Loucy (cell line): Measurements from ENCODE around the gene GBA2.

Experiments
- H2AFZ ChIP-seq: fragments of 200-600 bp; sonication (generic); 2 replicates; pipeline ENCODE4 v1.6.0; 2016; ENCODE audit warnings: antibody characterized with exemption, mild to moderate bottlenecking, low read length, moderate library complexity
- H3F3A ChIP-seq: fragments of 200-600 bp; 2 replicates; pipeline ENCODE4 v1.6.0; 2016; ENCODE audit warnings: antibody characterized with exemption, low read depth, mild to moderate bottlenecking
- H3K27me3 ChIP-seq: fragments of 200-600 bp; sonication (generic); 2 replicates; pipeline ENCODE4 v1.6.1; 2014; ENCODE audit warnings: low read length, mild to moderate bottlenecking; ENCODE audit not compliant: insufficient read depth, poor library complexity, severe bottlenecking
- H3K36me3 ChIP-seq: fragments of 200-600 bp; sonication (generic); 2 replicates; pipeline ENCODE4 v1.6.1; 2016; ENCODE audit warnings: low read length; ENCODE audit not compliant: insufficient read depth
- H3K4me1 ChIP-seq: fragments of 200-600 bp; sonication (generic); 2 replicates; pipeline ENCODE4 v1.5.1; 2014; ENCODE audit warnings: low read length, mild to moderate bottlenecking; ENCODE audit not compliant: insufficient read depth, poor library complexity, severe bottlenecking
- H3K4me2 ChIP-seq: fragments of 200-600 bp; sonication (generic); 2 replicates; pipeline ENCODE4 v1.6.0; 2014; ENCODE audit warnings: antibody characterized with exemption, low read length, low read depth, mild to moderate bottlenecking; ENCODE audit not compliant: poor library complexity, severe bottlenecking
- H3K4me3 ChIP-seq: fragments of 200-600 bp; sonication (generic); 2 replicates; pipeline ENCODE4 v1.5.1; 2014; ENCODE audit warnings: low read length, mild to moderate bottlenecking, mixed read lengths; ENCODE audit not compliant: poor library complexity, severe bottlenecking
- H3K79me2 ChIP-seq: fragments of 200-600 bp; sonication (generic); 2 replicates; pipeline ENCODE4 v1.6.1; 2014; ENCODE audit warnings: low read length; ENCODE audit not compliant: insufficient read depth
- H3K9ac ChIP-seq: fragments of 200-600 bp; sonication (generic); 2 replicates; pipeline ENCODE4 v1.6.0; 2014; ENCODE audit warnings: mild to moderate bottlenecking, low read depth, low read length, moderate library complexity; ENCODE audit not compliant: poor library complexity, severe bottlenecking
- H3K9me2 ChIP-seq: fragments of 200-600 bp; sonication (generic); replicated peaks from 2 replicates; pipeline ENCODE4 v1.6.1; 2016; ENCODE audit warnings: low read depth, low read length, mixed read lengths
- H3K9me3 ChIP-seq: fragments of 200-600 bp; sonication (generic); 2 replicates; pipeline ENCODE4 v1.6.1; 2014; ENCODE audit warnings: mild to moderate bottlenecking, antibody characterized with exemption, low read length, low read depth; ENCODE audit not compliant: insufficient read depth
- H4K20me1 ChIP-seq: fragments of 200-600 bp; sonication (generic); 2 replicates; pipeline ENCODE4 v1.6.0; 2014; ENCODE audit warnings: antibody characterized with exemption, low read length, mild to moderate bottlenecking; ENCODE audit not compliant: insufficient read depth, poor library complexity, severe bottlenecking
- CTCF ChIP-seq: fragments of 200-600 bp; sonication (generic); conservative IDR thresholded peaks from 2 replicates; pipeline ENCODE4 v1.5.1; 2014; ENCODE audit warnings: mild to moderate bottlenecking, antibody characterized with exemption, low read length
- EZH2phosphoT487 ChIP-seq: fragments of 200-600 bp; IDR thresholded peaks from 2 replicates; pipeline ENCODE4 v1.6.1; 2018; ENCODE audit warnings: antibody characterized with exemption, mild to moderate bottlenecking, moderate library complexity, borderline replicate concordance

GBA2 gene

GRCh38 chr9:35771943-35772342 lies 22.9 kb upstream of the GBA2 start:
- H3K4me1 ChIP-seq = no peaks in the 10 kb centered on the region
- H3K9ac ChIP-seq = no peak overlapping the region
- TF ChIP-seq CTCF (no peak), EZH2phosphoT487 (no peak)
- H3K79me2 ChIP-seq = peaks cover 31% of the 10 kb centered on the region
- peaks cover 4% of the 10 kb centered on the region for H4K20me1 ChIP-seq
- no peak overlapping the region for H2AFZ ChIP-seq
- no peak overlapping the region for H3K4me3 ChIP-seq
- no peaks in the 10 kb centered on the region for H3K9me2 ChIP-seq
- H3K36me3 ChIP-seq = no peaks in the 10 kb centered on the region
- H3F3A ChIP-seq = no peaks in the 10 kb centered on the region
- no peaks in the 10 kb centered on the region for H3K27me3 ChIP-seq
- H3K4me2 ChIP-seq = no peak overlapping the region
- no peaks in the 10 kb centered on the region for H3K9me3 ChIP-seq

- Histone ChIP-seq H2AFZ (no peak overlapping the region), H4K20me1 (peaks cover 8% of the 10 kb centered on the region), H3K4me3 (no peak overlapping the region), H3K4me2 (no peak overlapping the region), H3K79me2 (peaks cover 31% of the 10 kb centered on the region), H3K9ac (no peak overlapping the region), H3K36me3 (no peaks in the 10 kb centered on the region), H3K9me3 (no peaks in the 10 kb centered on the region), H3K4me1 (no peaks in the 10 kb centered on the region), H3K27me3 (no peaks in the 10 kb centered on the region), H3F3A (no peaks in the 10 kb centered on the region), H3K9me2 (no peaks in the 10 kb centered on the region)
- no peak for TF ChIP-seq CTCF
- TF ChIP-seq EZH2phosphoT487 = no peak
Measured at GRCh38 chr9:35771534-35771933, 22.5 kb upstream of the GBA2 start.

GRCh38 chr9:35771075-35771433 lies 22.0 kb upstream of the GBA2 start:
- peaks cover 9% of the 10 kb centered on the region for H4K20me1 ChIP-seq
- no peaks in the 10 kb centered on the region for H3F3A ChIP-seq
- no peaks in the 10 kb centered on the region for H3K27me3 ChIP-seq
- no peak overlapping the region for H3K4me3 ChIP-seq
- TF ChIP-seq CTCF (no peak), EZH2phosphoT487 (no peak)
- H3K36me3 ChIP-seq = no peaks in the 10 kb centered on the region
- no peaks in the 10 kb centered on the region for H3K9me3 ChIP-seq
- H3K4me1 ChIP-seq = no peaks in the 10 kb centered on the region
- no peak overlapping the region for H2AFZ ChIP-seq
- H3K9me2 ChIP-seq = no peaks in the 10 kb centered on the region
- H3K79me2 ChIP-seq = peaks cover 33% of the 10 kb centered on the region
- H3K4me2 ChIP-seq = no peak overlapping the region
- no peak overlapping the region for H3K9ac ChIP-seq
